Measurements from ENCODE around the gene GSKIP. TPM values are rescaled to one million over a fixed set of nuclear protein-coding genes. Genes with fewer than 3 reads are reported as not detected.

GSKIP gene
- total and polyA plus RNA-seq, 8 donors = 3.4 to 13.8 (median 8.5) TPM

- no peaks in the 10 kb centered on the region for H3K36me3 ChIP-seq
- DNase-seq = no peak
- intact Hi-C loops (cut with DNase I) = no loop called here
- FAIRE-seq = no peak
- H3K27ac ChIP-seq = no peak overlapping the region
- TF ChIP-seq, protein P1, sequence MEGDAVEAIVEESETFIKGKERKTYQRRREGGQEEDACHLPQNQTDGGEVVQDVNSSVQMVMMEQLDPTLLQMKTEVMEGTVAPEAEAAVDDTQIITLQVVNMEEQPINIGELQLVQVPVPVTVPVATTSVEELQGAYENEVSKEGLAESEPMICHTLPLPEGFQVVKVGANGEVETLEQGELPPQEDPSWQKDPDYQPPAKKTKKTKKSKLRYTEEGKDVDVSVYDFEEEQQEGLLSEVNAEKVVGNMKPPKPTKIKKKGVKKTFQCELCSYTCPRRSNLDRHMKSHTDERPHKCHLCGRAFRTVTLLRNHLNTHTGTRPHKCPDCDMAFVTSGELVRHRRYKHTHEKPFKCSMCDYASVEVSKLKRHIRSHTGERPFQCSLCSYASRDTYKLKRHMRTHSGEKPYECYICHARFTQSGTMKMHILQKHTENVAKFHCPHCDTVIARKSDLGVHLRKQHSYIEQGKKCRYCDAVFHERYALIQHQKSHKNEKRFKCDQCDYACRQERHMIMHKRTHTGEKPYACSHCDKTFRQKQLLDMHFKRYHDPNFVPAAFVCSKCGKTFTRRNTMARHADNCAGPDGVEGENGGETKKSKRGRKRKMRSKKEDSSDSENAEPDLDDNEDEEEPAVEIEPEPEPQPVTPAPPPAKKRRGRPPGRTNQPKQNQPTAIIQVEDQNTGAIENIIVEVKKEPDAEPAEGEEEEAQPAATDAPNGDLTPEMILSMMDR (IDR thresholded peaks at IDR 0.05) = no peak
- WGBS, 2 donors = 51 to 61% methylated on average over 3 of the region's 3 CpGs
- H3K4me3 ChIP-seq = no peak overlapping the region
- H3K9me3 ChIP-seq = no peaks in the 10 kb centered on the region
- no peaks in the 10 kb centered on the region for H3K4me1 ChIP-seq
- no peak for ATAC-seq
- H3K27me3 ChIP-seq = no peaks in the 10 kb centered on the region
These were observed 44.7 kb downstream of the GSKIP start for GRCh38 chr14:96407935-96408570.

DNA sequence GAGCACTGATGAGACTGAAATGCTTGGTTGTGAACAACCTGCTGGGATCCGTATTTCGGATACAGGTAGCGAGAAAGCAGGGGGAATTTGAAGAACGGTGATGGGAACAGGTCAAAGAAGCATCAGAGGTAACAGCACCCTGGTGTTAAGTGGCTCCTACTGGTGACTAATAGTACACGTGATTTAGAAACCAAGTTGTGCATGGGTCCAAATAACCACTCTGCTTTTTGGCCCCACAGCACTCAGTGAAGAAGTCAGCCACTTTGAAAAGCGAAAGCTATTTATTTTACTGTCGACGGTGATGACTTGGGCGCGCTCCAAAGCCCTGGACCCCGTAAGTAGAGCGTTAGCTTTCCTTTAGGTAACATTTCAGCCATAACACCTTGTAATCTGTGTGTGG lies 45.3 kb downstream of the GSKIP start:
- Histone ChIP-seq H3K27ac (no peak overlapping the region), H3K36me3 (no peaks in the 10 kb centered on the region), H3K4me1 (no peaks in the 10 kb centered on the region), H3K27me3 (no peaks in the 10 kb centered on the region), H3K4me3 (no peak overlapping the region), H3K9me3 (no peaks in the 10 kb centered on the region)
- FAIRE-seq = no peak
- 83 to 91% methylated on average over 12 of the region's 12 CpGs for WGBS, 2 donors
- ATAC-seq = no peak
- intact Hi-C loops (cut with DNase I) = no loop called here
- TF ChIP-seq, protein P1 (IDR thresholded peaks at IDR 0.05) = no peak
- no peak for DNase-seq

- intact Hi-C loops (cut with DNase I) = loop anchor here in 1 of 3 donors (10.0 kb wide), 1 partner anchor 105 kb away; no protein-coding TSS in a partner anchor
- 44 to 48% methylated on average over 9 of the region's 9 CpGs for WGBS, 2 donors
These were observed 46.4 kb downstream of the GSKIP start for GRCh38 chr14:96409701-96410100.

DNA sequence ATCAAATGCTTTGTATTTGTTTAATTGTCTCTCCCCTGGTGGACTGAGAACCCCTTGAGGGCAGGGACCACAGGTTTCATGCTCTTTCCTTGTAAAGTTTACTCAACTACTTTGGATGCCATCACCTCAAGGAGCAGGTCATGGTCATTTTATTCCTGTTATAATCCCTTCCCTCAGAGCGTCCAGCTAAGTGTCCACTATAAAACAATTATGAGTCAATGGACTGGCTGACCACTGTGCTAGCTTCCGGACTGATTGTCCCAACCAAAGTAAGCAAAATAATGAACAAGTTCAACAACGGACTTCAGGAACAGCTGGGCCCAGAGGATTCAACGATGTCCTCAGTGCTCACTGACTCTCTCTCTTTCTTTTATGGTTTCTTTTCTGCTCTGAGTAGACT lies 46.8 kb downstream of the GSKIP start:
- TF ChIP-seq, protein P1 (IDR thresholded peaks at IDR 0.05) = no peak
- Histone ChIP-seq H3K27ac (no peak overlapping the region), H3K27me3 (no peaks in the 10 kb centered on the region), H3K4me3 (no peak overlapping the region), H3K9me3 (no peaks in the 10 kb centered on the region), H3K4me1 (no peaks in the 10 kb centered on the region), H3K36me3 (no peaks in the 10 kb centered on the region)
- 85 to 92% methylated on average over 4 of the region's 4 CpGs for WGBS, 2 donors
- DNase-seq (no peak), ATAC-seq (no peak), FAIRE-seq (no peak)
- intact Hi-C loops (cut with DNase I) = loop anchor here in 1 of 3 donors (10.0 kb wide), 1 partner anchor 105 kb away; no protein-coding TSS in a partner anchor

More at GRCh38 chr14:96409701-96410100, 46.4 kb downstream of the GSKIP start:
- H3K4me1 ChIP-seq = no peaks in the 10 kb centered on the region
- H3K36me3 ChIP-seq = no peaks in the 10 kb centered on the region
- H3K27ac ChIP-seq = no peak overlapping the region
- H3K4me3 ChIP-seq = no peak overlapping the region
- TF ChIP-seq, protein P1 (IDR thresholded peaks at IDR 0.05) = no peak
- H3K9me3 ChIP-seq = no peaks in the 10 kb centered on the region
- DNase-seq (peak in 2 of 6 donors; percentile 28 to 37), ATAC-seq (peak; percentile 23 to 59 (median 46)), FAIRE-seq (no peak)
- no peaks in the 10 kb centered on the region for H3K27me3 ChIP-seq

GRCh38 chr14:96413526-96413925 lies 50.2 kb downstream of the GSKIP start:
- no peak for ATAC-seq
- TF ChIP-seq, protein P1 (IDR thresholded peaks at IDR 0.05) = no peak
- 71 to 77% methylated on average over 5 of the region's 5 CpGs for WGBS, 2 donors
- FAIRE-seq = no peak
- no peak for DNase-seq
- no peaks in the 10 kb centered on the region for H3K9me3 ChIP-seq
- intact Hi-C loops (cut with DNase I) = loop anchor here in 1 of 3 donors (10.0 kb wide), 1 partner anchor 109 kb away; no protein-coding TSS in a partner anchor
- no peak overlapping the region for H3K27ac ChIP-seq
- H3K27me3 ChIP-seq = no peaks in the 10 kb centered on the region
- no peaks in the 10 kb centered on the region for H3K4me1 ChIP-seq
- H3K4me3 ChIP-seq = no peak overlapping the region
- H3K36me3 ChIP-seq = no peaks in the 10 kb centered on the region

All from pancreas (tissue), 10 donors.